ENCODE data around the gene ZFC3H1. TPM values are rescaled to one million over a fixed set of nuclear protein-coding genes. Genes with fewer than 3 reads are reported as not detected.

Gene ZFC3H1, protein sequence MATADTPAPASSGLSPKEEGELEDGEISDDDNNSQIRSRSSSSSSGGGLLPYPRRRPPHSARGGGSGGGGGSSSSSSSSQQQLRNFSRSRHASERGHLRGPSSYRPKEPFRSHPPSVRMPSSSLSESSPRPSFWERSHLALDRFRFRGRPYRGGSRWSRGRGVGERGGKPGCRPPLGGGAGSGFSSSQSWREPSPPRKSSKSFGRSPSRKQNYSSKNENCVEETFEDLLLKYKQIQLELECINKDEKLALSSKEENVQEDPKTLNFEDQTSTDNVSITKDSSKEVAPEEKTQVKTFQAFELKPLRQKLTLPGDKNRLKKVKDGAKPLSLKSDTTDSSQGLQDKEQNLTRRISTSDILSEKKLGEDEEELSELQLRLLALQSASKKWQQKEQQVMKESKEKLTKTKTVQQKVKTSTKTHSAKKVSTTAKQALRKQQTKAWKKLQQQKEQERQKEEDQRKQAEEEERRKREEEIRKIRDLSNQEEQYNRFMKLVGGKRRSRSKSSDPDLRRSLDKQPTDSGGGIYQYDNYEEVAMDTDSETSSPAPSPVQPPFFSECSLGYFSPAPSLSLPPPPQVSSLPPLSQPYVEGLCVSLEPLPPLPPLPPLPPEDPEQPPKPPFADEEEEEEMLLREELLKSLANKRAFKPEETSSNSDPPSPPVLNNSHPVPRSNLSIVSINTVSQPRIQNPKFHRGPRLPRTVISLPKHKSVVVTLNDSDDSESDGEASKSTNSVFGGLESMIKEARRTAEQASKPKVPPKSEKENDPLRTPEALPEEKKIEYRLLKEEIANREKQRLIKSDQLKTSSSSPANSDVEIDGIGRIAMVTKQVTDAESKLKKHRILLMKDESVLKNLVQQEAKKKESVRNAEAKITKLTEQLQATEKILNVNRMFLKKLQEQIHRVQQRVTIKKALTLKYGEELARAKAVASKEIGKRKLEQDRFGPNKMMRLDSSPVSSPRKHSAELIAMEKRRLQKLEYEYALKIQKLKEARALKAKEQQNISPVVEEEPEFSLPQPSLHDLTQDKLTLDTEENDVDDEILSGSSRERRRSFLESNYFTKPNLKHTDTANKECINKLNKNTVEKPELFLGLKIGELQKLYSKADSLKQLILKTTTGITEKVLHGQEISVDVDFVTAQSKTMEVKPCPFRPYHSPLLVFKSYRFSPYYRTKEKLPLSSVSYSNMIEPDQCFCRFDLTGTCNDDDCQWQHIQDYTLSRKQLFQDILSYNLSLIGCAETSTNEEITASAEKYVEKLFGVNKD (N-terminal part only)
- 121 TPM for total RNA-seq

DNA sequence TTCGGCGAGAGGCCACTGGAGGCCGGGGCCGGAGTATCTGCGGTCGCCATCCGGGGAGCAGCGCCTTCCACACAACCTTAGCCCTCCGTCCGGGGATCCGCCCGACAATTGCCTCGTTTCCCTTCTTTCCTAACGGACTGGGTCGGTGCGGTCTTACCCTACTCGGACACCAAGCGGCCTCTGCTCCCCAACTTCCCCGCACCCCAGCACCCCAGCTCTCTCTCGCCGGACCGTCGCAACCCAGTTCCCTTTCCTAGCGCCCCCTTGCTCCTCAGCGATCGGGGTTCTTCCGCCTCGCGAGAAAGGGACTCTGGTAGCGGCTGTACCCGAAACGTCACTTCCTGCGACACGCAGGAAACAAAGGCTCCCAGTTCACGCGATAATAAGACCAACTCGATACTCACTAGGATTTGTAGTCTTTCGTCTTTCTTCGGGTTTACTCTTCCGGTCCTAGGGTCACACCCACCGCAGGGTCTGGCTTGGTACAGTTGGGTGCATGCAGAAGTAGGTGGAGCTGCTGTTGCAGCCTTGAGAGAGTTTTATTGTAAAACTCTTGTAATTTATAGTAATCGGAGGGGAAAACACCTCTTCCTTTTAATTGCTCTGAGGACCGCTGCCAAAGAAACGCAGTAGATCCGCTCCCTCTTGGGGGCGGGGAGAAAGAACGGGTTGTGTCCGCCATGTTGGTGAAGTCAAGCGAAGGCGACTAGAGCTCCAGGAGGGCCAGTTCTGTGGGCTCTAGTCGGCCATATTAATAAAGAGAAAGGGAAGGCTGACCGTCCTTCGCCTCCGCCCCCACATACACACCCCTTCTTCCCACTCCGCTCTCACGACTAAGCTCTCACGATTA lies at the start of gene ZFC3H1, which contains the start of gene THAP2:
Gene ZFC3H1, minus strand, starts transcription at position 288 of the 850 bp plus-strand sequence. Its CDS starts 238 bp downstream, at position 50.
Gene THAP2, plus strand, starts transcription at position 741 of the 850 bp plus-strand sequence. CDS start 209 bp downstream, outside the sequence.
- intact Hi-C loops (cut with DNase I), result loop anchor here (10.0 kb wide), 1 partner anchor 91 kb away; the partner anchor contains the start of gene RAB21
- H3K4me1 ChIP-seq, result peaks cover 42% of the 10 kb centered on the region
- H3K27me3 ChIP-seq, result no peaks in the 10 kb centered on the region
- peak within 1 kb of the TSS; percentile 82 to 96 for H3K4me3 ChIP-seq
- DNase-seq (ENCODE audit: extremely low spot score in 2 of 2), result peak in 1 of 2 donors; percentile 99
- H3K9me3 ChIP-seq, result no peaks in the 10 kb centered on the region
- peak in 1 of 2 donors; percentile 93 for TF ChIP-seq POLR2A (IDR thresholded peaks at IDR 0.05)
- TF ChIP-seq POLR2AphosphoS5 (IDR thresholded peaks at IDR 0.05; ENCODE audit: insufficient read depth in 1 of 2, low read depth in 1 of 2), result peak; percentile 93 to 96
- TF ChIP-seq CTCF (IDR thresholded peaks at IDR 0.05), result no peak
- peaks cover 0 to 10% of the 10 kb centered on the region in 2 donors for H3K36me3 ChIP-seq
- peak within 1 kb of the TSS; percentile 94 for H3K27ac ChIP-seq

DNA sequence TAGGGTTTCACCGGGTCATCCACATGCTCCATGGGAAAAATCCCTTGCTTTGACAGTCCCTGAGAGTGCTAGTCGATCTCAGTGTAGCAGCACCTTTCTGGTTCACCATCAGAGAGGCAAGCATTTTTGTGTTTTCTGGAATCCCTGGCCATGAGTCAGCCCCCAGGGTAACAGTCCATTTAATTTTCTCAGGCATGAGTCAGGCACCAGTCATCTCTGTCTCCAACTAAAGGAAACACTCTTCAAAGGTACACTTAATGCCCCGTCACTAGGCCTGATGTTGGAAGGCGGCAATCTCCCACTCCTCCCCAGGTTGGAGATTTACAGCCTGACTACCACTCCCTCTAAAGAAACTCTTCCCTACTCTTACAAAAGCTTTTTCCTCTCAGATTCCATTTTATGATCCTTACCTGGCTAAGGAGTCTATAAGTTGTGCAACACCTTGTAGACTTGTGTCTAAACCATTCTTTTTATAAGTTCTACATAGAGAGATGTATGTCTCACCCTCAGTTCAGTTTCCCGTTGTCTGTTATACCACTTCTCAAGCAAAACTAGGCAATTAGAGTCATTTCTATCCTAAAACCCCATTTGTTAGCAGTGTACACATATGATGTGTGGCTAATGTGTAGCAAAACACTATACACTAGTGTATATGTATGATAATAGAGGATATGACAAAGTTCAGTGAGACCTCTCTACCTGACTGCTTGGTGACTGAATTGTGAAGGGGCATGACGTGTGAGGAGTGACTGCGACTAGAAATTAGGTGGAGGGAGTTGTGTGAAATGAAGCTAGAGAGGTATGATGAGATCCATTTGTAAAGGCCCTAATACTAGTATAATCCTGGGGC lies 46.9 kb upstream of the ZFC3H1 start:
- DNase-seq (ENCODE audit: extremely low spot score in 2 of 2), result no peak
- H3K4me3 ChIP-seq, result no peak overlapping the region

GRCh38 chr12:71708658-71709057 lies 45.0 kb upstream of the ZFC3H1 start:
- no peak for DNase-seq (ENCODE audit: extremely low spot score in 2 of 2)
- H3K9me3 ChIP-seq, result no peaks in the 10 kb centered on the region
- no peak for TF ChIP-seq POLR2A (IDR thresholded peaks at IDR 0.05)
- TF ChIP-seq CTCF (IDR thresholded peaks at IDR 0.05), result no peak
- TF ChIP-seq POLR2AphosphoS5 (IDR thresholded peaks at IDR 0.05; ENCODE audit: insufficient read depth in 1 of 2, low read depth in 1 of 2), result peak in 1 of 2 donors; percentile 53
- intact Hi-C loops (cut with DNase I), result no loop called here
- H3K36me3 ChIP-seq, result no peaks in the 10 kb centered on the region
- H3K4me1 ChIP-seq, result no peaks in the 10 kb centered on the region
- H3K27ac ChIP-seq, result no peak overlapping the region
- H3K4me3 ChIP-seq, result no peak overlapping the region
- H3K27me3 ChIP-seq, result no peaks in the 10 kb centered on the region

More for the DNA sequence above, 46.9 kb upstream of the ZFC3H1 start:
- H3K4me1 ChIP-seq, result no peaks in the 10 kb centered on the region
- no peaks in the 10 kb centered on the region for H3K36me3 ChIP-seq
- no peak for TF ChIP-seq CTCF (IDR thresholded peaks at IDR 0.05)
- peak in 1 of 2 donors; percentile 73 for TF ChIP-seq POLR2AphosphoS5 (IDR thresholded peaks at IDR 0.05; ENCODE audit: insufficient read depth in 1 of 2, low read depth in 1 of 2)
- no peak for TF ChIP-seq POLR2A (IDR thresholded peaks at IDR 0.05)
- H3K27me3 ChIP-seq, result no peaks in the 10 kb centered on the region
- no peak overlapping the region for H3K27ac ChIP-seq
- H3K9me3 ChIP-seq, result no peaks in the 10 kb centered on the region
- intact Hi-C loops (cut with DNase I), result no loop called here
